ENCODE measurements around the gene AMOTL2. TPM values are rescaled to one million over a fixed set of nuclear protein-coding genes. Genes with fewer than 3 reads are reported as not detected.
A peak's percentile ranks its signal among the peaks of the same experiment; 100 is the strongest.

AMOTL2 gene
- total and polyA plus RNA-seq, 3 experiments from 2014 or later: 0.10 TPM; not detected in 2

DNA sequence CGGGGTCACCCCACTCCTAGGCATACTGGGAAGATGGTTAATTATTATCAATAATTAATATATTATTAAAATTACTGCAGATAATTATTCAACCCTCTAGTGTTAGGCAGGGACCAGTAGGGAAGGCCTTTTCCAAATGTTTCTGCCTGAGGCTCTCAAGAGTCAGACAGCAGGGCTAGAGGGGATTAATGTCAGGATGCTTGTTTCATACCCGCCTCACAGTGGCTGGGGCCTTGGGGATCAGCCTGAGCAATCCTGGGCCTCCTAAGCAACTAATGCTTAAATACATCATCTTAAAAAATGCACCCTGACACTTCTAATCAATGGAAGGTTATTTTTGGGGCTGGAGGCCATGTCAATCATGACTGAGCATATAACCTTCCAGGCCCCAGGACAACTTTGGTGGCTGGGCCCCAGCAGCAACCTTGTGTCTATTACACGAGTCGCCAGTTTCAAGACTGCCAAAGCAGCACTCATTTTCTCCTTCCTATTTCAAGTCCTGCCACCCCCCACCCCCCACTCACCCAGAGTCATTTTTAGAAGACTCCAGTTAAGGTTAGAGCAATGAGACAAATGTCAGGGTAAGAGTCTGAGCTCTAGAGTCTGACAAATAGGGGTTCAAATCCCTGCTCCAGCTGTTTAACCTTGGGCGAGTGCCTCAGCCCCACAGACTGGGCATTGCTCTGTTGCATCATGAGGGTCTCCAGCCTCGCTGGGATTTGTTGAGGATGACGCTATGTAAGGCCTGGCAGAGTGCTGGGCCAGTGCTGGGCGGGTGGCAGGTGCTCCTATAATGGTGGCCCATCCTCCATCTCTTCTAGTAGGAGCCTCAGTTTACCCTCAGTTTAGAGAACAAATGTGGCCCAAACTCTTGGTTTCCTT is 6.1 kb downstream of the AMOTL2 start:
- ChIA-PET CTCF (interaction anchor here (1.5 kb wide), 1 partner anchor 11 kb away, joined by 3 read pairs; no protein-coding TSS in a partner anchor), POLR2A (no interaction called here)
- Histone ChIP-seq H3K27ac (ENCODE audit: low read depth, low read length) (no peak overlapping the region), H3K36me3 (ENCODE audit: insufficient read depth, low read length) (no peaks in the 10 kb centered on the region), H3K4me1 (ENCODE audit: insufficient read depth, low read length) (peaks cover 24% of the 10 kb centered on the region), H3K27me3 (ENCODE audit: insufficient read depth, low read length, poor library complexity, severe bottlenecking) (peaks cover 2% of the 10 kb centered on the region), H3K9me3 (ENCODE audit: low read length) (no peaks in the 10 kb centered on the region), H3K4me3 (ENCODE audit: low read length) (no peak overlapping the region)
- H3K9me3 Mint-ChIP-seq: no peaks in the 10 kb centered on the region
- no peak overlapping the region for H3K4me3 Mint-ChIP-seq
- H3K36me3 Mint-ChIP-seq: no peaks in the 10 kb centered on the region
- H3K27ac Mint-ChIP-seq: peak overlapping the region in 2 of 8 donors; percentile 29 to 43
- peaks cover 24 to 26% (median 24%) of the 10 kb centered on the region in 3 donors for H3K4me1 Mint-ChIP-seq
- no peak for DNase-seq
- H3K27me3 Mint-ChIP-seq: peaks cover 7 to 10% of the 10 kb centered on the region in 2 donors

DNA sequence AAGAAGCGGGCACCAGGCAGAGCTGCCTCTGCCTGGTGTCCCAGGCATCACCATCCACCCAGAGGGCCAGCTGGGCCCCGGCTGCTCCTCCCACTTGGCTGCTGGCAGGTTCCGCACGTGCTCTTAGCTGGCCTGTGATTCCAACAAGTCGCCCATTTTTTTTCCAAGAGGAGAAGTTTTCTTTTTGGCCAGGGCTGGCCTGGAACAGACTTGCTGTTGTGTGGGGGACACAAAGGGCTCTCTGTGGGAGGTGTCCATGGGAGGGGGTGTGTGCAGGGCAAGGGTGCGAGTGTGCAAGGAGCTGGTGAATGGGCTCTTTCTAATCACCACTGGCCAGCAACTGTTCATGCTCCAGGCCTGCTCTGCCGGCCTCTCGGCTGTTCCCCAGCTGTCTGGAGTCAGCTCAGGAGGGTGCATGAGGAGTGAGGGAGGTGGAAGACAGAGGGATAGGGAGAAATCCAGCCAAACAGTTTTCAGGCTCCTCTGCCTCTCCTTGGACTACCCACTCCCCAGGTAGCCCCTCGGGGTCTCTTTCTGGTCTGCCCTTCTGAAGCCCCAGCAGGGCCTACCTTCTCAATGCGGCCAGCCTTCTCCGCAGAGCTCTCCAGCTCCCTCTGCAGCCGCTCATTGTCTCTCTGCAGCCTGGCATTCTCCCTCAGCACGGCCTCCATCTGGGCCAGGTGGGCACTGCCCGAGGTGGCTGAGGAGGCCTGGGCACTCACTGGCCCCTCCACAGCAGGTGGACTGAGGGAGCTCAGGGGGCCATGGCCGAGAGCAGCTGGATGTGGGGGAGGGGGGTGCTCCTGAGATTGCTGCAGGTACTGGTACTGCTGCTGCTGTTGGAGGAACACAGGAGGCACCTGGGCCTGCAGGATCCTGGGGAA is 7.1 kb downstream of the AMOTL2 start:
- H3K9me3 ChIP-seq (ENCODE audit: low read length): no peaks in the 10 kb centered on the region
- no peaks in the 10 kb centered on the region for H3K27me3 ChIP-seq (ENCODE audit: insufficient read depth, low read length, poor library complexity, severe bottlenecking)
- H3K4me3 ChIP-seq (ENCODE audit: low read length): no peak overlapping the region
- CTCF ChIA-PET: interaction anchor here (1.5 kb wide), 2 partner anchors 10 to 36 kb away, joined by 3 read pairs; no protein-coding TSS in a partner anchor
- peaks cover 24% of the 10 kb centered on the region for H3K4me1 ChIP-seq (ENCODE audit: insufficient read depth, low read length)
- Mint-ChIP-seq H3K36me3 (no peaks in the 10 kb centered on the region), H3K4me3 (no peak overlapping the region), H3K27ac (peak overlapping the region in 1 of 8 donors; percentile 69), H3K9me3 (no peaks in the 10 kb centered on the region), H3K27me3 (peaks cover 4 to 11% of the 10 kb centered on the region in 2 donors), H3K4me1 (peaks cover 26 to 30% (median 26%) of the 10 kb centered on the region in 3 donors)
- POLR2A ChIA-PET: no interaction called here
- no peak overlapping the region for H3K27ac ChIP-seq (ENCODE audit: low read depth, low read length)
- no peak for DNase-seq
- no peaks in the 10 kb centered on the region for H3K36me3 ChIP-seq (ENCODE audit: insufficient read depth, low read length)

DNA sequence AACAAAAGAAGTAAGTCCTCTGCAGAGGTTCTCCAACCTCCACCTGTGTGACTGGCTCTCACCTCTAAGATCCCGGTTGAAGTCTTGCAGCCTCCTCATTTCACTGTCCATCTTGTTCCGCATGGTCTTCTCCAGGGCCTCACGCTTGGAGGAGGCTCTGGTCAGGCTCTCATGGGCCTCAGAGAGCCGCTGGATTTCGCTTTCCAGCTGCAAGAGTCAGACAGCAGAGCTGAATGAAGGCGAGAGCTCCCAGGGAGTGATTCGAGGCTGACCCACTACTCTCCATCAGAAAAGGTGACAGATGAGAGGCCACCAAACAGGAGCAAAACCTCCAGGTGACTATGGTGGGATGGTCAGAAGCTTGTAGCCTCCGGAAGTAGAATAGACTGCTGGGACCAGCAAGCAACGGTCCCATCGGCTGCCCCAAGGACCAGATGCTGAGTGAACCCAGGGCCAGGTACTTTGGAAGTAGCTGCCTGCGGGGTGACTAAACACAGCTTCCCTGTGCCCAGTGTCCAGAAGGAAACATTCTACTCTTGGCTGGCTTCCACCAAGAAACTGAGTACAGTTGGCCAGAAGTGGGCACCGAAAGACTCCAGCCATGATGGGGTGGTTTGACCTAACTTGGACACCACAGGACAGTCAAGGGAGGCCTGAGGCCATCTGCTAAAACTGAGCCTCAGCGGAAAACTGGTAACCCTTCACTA is 7.9 kb downstream of the AMOTL2 start:
- no peak for DNase-seq
- Histone ChIP-seq H3K36me3 (ENCODE audit: insufficient read depth, low read length) (no peaks in the 10 kb centered on the region), H3K4me3 (ENCODE audit: low read length) (no peak overlapping the region), H3K27me3 (ENCODE audit: insufficient read depth, low read length, poor library complexity, severe bottlenecking) (no peaks in the 10 kb centered on the region), H3K4me1 (ENCODE audit: insufficient read depth, low read length) (peaks cover 24% of the 10 kb centered on the region), H3K27ac (ENCODE audit: low read depth, low read length) (no peak overlapping the region), H3K9me3 (ENCODE audit: low read length) (no peaks in the 10 kb centered on the region)
- no peak overlapping the region for H3K4me3 Mint-ChIP-seq
- H3K27me3 Mint-ChIP-seq: peaks cover 2 to 11% of the 10 kb centered on the region in 2 donors
- ChIA-PET CTCF (interaction anchor here (1.5 kb wide), 1 partner anchor 35 kb away, joined by 3 read pairs; no protein-coding TSS in a partner anchor), POLR2A (no interaction called here)
- peaks cover 26 to 30% (median 26%) of the 10 kb centered on the region in 3 donors for H3K4me1 Mint-ChIP-seq
- H3K27ac Mint-ChIP-seq: peak overlapping the region in 1 of 8 donors; percentile 38
- H3K9me3 Mint-ChIP-seq: no peaks in the 10 kb centered on the region
- H3K36me3 Mint-ChIP-seq: no peaks in the 10 kb centered on the region

DNA sequence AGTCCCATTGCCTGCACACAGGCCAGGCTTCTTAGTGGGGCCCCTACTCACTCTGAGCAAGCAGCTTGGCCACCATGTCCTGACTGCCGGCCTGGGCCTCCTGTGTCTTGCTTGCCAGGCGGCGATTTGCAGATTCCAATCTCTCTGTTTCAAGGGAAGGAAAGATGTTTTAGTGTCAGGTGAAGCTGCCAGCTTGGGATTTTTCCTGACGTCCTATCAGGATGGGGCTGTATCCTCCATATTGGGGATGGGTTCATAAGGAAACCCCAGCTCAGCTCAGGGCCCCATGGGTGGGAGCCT is 8.5 kb downstream of the AMOTL2 start:
- no peak overlapping the region for H3K27ac ChIP-seq (ENCODE audit: low read depth, low read length)
- no peak overlapping the region for H3K27ac Mint-ChIP-seq
- CTCF ChIA-PET: interaction anchor here (3.3 kb wide), 1 partner anchor 153 kb away, joined by 9 read pairs; no protein-coding TSS in a partner anchor
- H3K4me3 ChIP-seq (ENCODE audit: low read length): no peak overlapping the region
- peaks cover 24% of the 10 kb centered on the region for H3K4me1 ChIP-seq (ENCODE audit: insufficient read depth, low read length)
- H3K36me3 Mint-ChIP-seq: no peaks in the 10 kb centered on the region
- H3K27me3 Mint-ChIP-seq: peaks cover 2 to 11% of the 10 kb centered on the region in 2 donors
- H3K9me3 ChIP-seq (ENCODE audit: low read length): no peaks in the 10 kb centered on the region
- DNase-seq: no peak
- no peaks in the 10 kb centered on the region for H3K36me3 ChIP-seq (ENCODE audit: insufficient read depth, low read length)
- H3K27me3 ChIP-seq (ENCODE audit: insufficient read depth, low read length, poor library complexity, severe bottlenecking): no peaks in the 10 kb centered on the region
- H3K9me3 Mint-ChIP-seq: no peaks in the 10 kb centered on the region
- peaks cover 26 to 30% (median 26%) of the 10 kb centered on the region in 3 donors for H3K4me1 Mint-ChIP-seq
- H3K4me3 Mint-ChIP-seq: peak overlapping the region in 1 of 7 donors; percentile 34
- POLR2A ChIA-PET: no interaction called here

DNA sequence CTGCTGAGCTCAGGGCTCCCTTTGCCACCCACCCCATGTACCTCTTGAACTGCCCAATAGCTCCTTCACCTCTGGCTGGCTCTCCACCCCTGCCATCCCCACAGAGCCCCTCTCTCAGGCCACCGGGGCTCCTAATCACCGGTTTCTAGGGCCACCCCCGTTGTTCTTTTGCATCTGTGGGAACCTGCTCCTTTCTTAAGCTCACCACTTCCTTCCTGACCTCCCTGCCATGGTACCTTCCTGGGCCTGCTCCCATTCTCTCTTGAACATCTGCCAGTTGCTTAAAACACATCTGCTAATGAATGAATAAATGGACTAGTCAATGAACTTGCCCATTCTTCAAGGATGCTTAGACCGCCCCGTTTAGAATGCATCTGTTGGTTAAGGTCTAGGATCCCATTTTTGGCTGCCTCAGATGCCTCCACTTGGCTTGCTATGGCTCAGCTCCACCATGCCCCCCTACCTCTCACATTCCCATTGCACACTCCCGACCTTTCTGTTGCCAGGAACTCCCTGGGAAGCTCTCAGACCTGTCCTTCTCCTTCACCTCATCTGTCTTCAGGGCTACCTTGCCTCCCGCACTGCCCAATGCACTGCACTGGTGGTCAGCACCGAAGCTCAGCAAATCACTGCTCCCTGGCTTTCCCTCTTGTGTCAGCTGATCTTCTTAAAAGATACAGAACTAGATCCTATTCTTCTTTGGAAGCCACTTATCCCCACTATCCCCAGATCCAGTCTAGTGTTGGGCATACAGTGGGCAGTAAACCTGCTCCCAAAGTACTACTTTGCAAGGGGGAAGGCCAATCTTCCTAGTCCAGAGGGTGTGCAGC is 9.1 kb downstream of the AMOTL2 start:
- peaks cover 26 to 30% (median 26%) of the 10 kb centered on the region in 3 donors for H3K4me1 Mint-ChIP-seq
- H3K27ac Mint-ChIP-seq: peak overlapping the region in 6 of 8 donors; percentile 2 to 75 (median 64)
- H3K9me3 Mint-ChIP-seq: no peaks in the 10 kb centered on the region
- H3K27me3 Mint-ChIP-seq: peaks cover 2 to 11% of the 10 kb centered on the region in 2 donors
- CTCF ChIA-PET: interaction anchor here (0.8 to 3.3 kb wide), 5 partner anchors 11 to 152 kb away, joined by 3 to 9 read pairs (median 3); no protein-coding TSS in a partner anchor
- Histone ChIP-seq H3K9me3 (ENCODE audit: low read length) (no peaks in the 10 kb centered on the region), H3K27ac (ENCODE audit: low read depth, low read length) (no peak overlapping the region), H3K4me3 (ENCODE audit: low read length) (peak overlapping the region; percentile 44), H3K36me3 (ENCODE audit: insufficient read depth, low read length) (no peaks in the 10 kb centered on the region), H3K27me3 (ENCODE audit: insufficient read depth, low read length, poor library complexity, severe bottlenecking) (no peaks in the 10 kb centered on the region), H3K4me1 (ENCODE audit: insufficient read depth, low read length) (peaks cover 24% of the 10 kb centered on the region)
- H3K4me3 Mint-ChIP-seq: peak overlapping the region; percentile 43 to 84 (median 77)
- POLR2A ChIA-PET: interaction anchor here (0.6 to 0.7 kb wide), 2 partner anchors 10 to 125 kb away, joined by 3 read pairs; no protein-coding TSS in a partner anchor
- H3K36me3 Mint-ChIP-seq: no peaks in the 10 kb centered on the region
- DNase-seq: no peak

DNA sequence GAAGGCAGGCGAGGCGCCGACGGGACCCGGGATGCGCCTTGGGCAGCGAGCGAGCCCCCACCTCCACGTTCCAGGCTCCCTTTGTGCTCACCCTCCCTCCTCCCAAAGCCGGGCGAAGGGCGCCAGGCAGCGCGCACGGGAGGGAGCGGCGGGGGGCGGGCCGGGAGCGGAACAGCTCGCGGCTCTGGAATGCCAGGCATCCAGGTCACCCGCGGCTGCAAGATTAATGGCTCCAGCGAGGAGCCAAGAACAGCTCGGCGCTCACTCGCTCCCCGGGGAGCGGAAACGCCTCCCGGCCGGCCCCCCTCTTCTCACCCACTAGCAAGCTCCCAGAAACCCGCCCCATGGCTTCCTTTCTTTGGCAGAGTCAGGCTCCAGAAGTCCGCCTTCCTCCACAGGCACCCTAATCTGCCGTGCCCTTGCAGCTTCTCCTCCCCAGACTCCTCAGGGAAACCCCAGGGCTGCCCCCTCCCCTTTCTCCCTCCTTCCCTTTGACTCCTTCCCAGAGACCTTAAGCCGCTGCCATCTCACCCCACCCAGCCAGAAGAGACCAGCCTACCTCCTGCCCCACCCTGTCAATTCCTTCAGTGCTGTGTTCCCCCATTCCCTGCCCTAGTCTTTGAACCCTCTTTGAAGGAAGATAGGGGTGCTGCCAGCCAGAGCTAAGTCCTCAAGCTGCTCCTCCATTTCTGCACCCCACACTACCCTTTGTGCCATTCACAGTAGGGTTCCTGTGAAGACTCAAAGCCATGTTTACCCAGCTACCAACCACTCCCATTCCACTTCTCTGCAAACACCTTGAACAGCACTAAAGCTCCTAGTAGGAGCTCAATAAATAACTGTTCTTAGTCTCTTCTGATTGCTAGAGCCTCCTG is 9.9 kb downstream of the AMOTL2 start:
- no peak overlapping the region for H3K27ac ChIP-seq (ENCODE audit: low read depth, low read length)
- H3K36me3 ChIP-seq (ENCODE audit: insufficient read depth, low read length): no peaks in the 10 kb centered on the region
- DNase-seq: peak in 2 of 5 donors; percentile 8 to 10
- H3K4me3 ChIP-seq (ENCODE audit: low read length): peak overlapping the region; percentile 44
- Mint-ChIP-seq H3K4me1 (peaks cover 26 to 30% (median 26%) of the 10 kb centered on the region in 3 donors), H3K9me3 (no peaks in the 10 kb centered on the region), H3K27me3 (peaks cover 2 to 11% of the 10 kb centered on the region in 2 donors), H3K4me3 (peak overlapping the region; percentile 51 to 84 (median 77)), H3K27ac (peak overlapping the region in 7 of 8 donors; percentile 2 to 75 (median 60)), H3K36me3 (no peaks in the 10 kb centered on the region)
- H3K4me1 ChIP-seq (ENCODE audit: insufficient read depth, low read length): peaks cover 24% of the 10 kb centered on the region
- CTCF ChIA-PET: interaction anchor here (0.8 to 3.3 kb wide), 6 partner anchors 12 to 151 kb away, joined by 3 to 9 read pairs (median 3); no protein-coding TSS in a partner anchor
- POLR2A ChIA-PET: interaction anchor here (0.6 kb wide), 1 partner anchor 126 kb away, joined by 3 read pairs; no protein-coding TSS in a partner anchor
- H3K9me3 ChIP-seq (ENCODE audit: low read length): no peaks in the 10 kb centered on the region
- no peaks in the 10 kb centered on the region for H3K27me3 ChIP-seq (ENCODE audit: insufficient read depth, low read length, poor library complexity, severe bottlenecking)
